IMR-90 (cell line): ENCODE data around the gene TRAPPC2L. TPM values are rescaled to one million over a fixed set of nuclear protein-coding genes. Genes with fewer than 3 reads are reported as not detected.

ENCODE experiments used
- ATAC-seq: fragments of 200-7000 bp; cut with Tn5 transposase; 2 replicates; pipeline ENCODE4 v1.9.1; 2020; ENCODE audit warnings: low read depth, mild to moderate bottlenecking, moderate library complexity
- BruUV-seq: library from RNA; stranded (reverse); fragments of 400-500 nt; replicated peaks from 2 replicates; lab custom pipeline; 2021; lab: Mats Ljungman, UMichigan
- CTCF ChIA-PET: fragments of 300-600 bp; formaldehyde crosslinking; extraction: SDS; loops from one replicate; lab custom pipeline; 2021; ENCODE audit warnings: antibody characterized with exemption; lab: Yijun Ruan, JAX
- POLR2A ChIA-PET: fragments of 300-600 bp; sonication (Branson Sonifier 250); formaldehyde crosslinking; loops from one replicate; lab custom pipeline; 2022; ENCODE audit warnings: antibody characterized with exemption; ENCODE audit not compliant: unreplicated experiment; lab: Charles Lee
- DNase-seq: peaks from one replicate; pipeline ENCODE4 v3.0.0; 2013
- H2AFZ ChIP-seq: replicated peaks from 2 replicates; pipeline ENCODE3; 2013; ENCODE audit warnings: low read length, mild to moderate bottlenecking; ENCODE audit not compliant: poor library complexity
- H2AK5ac ChIP-seq: 2 replicates; pipeline ENCODE4 v1.6.1; 2013; ENCODE audit warnings: low read depth, low read length, inconsistent platforms
- H2AK9ac ChIP-seq: replicated peaks from 2 replicates; pipeline ENCODE3; 2013; ENCODE audit warnings: mild to moderate bottlenecking, low read depth, low read length, moderate library complexity; ENCODE audit not compliant: poor library complexity
- H2BK120ac ChIP-seq: 2 replicates; pipeline ENCODE4 v1.6.1; 2013; ENCODE audit warnings: low read depth, low read length, inconsistent platforms
- H2BK15ac ChIP-seq: 3 replicates; pipeline ENCODE4 v1.6.1; 2013; ENCODE audit warnings: low read depth, low read length, inconsistent platforms
- H2BK20ac ChIP-seq: 2 replicates; pipeline ENCODE4 v1.6.1; 2013; ENCODE audit warnings: low read depth, mild to moderate bottlenecking, inconsistent platforms, low read length, moderate library complexity
- H2BK5ac ChIP-seq: 2 replicates; pipeline ENCODE4 v1.6.1; 2013; ENCODE audit warnings: mild to moderate bottlenecking, low read depth, low read length, inconsistent platforms; ENCODE audit not compliant: poor library complexity, severe bottlenecking
- H3K14ac ChIP-seq: replicated peaks from 2 replicates; pipeline ENCODE4 v1.6.1; 2013; ENCODE audit warnings: low read depth, low read length, inconsistent platforms
- H3K18ac ChIP-seq: 2 replicates; pipeline ENCODE4 v1.6.1; 2013; ENCODE audit warnings: low read depth, low read length, control low read depth
- H3K23ac ChIP-seq: 2 replicates; pipeline ENCODE4 v1.6.1; 2013; ENCODE audit warnings: low read depth, low read length, inconsistent platforms
- H3K27ac ChIP-seq: 2 replicates; pipeline ENCODE4 v1.5.1; 2013; ENCODE audit warnings: mild to moderate bottlenecking, control low read depth, low read length; ENCODE audit not compliant: insufficient read depth
- H3K27me3 ChIP-seq: 2 replicates; pipeline ENCODE4 v1.6.1; 2013; ENCODE audit warnings: low read length; ENCODE audit not compliant: control insufficient read depth, insufficient read depth
- H3K36me3 ChIP-seq: 2 replicates; pipeline ENCODE4 v1.6.1; 2013; ENCODE audit warnings: low read length, mixed read lengths; ENCODE audit not compliant: control insufficient read depth, insufficient read depth
- H3K4ac ChIP-seq: 2 replicates; pipeline ENCODE4 v1.6.1; 2013; ENCODE audit warnings: low read depth, low read length, inconsistent platforms
- H3K4me1 ChIP-seq: 2 replicates; pipeline ENCODE4 v1.6.1; 2013; ENCODE audit warnings: low read length, mixed read lengths; ENCODE audit not compliant: control insufficient read depth, insufficient read depth
- H3K4me2 ChIP-seq: 2 replicates; pipeline ENCODE4 v1.6.1; 2013; ENCODE audit warnings: low read depth, mild to moderate bottlenecking, control low read depth, low read length, moderate library complexity
- H3K4me3 ChIP-seq: 2 replicates; pipeline ENCODE4 v1.5.1; 2013; ENCODE audit warnings: low read depth, mild to moderate bottlenecking, control low read depth, low read length, moderate library complexity; ENCODE audit not compliant: insufficient read depth
- H3K56ac ChIP-seq: 2 replicates; pipeline ENCODE4 v1.6.1; 2013; ENCODE audit warnings: low read length, inconsistent platforms; ENCODE audit not compliant: insufficient read depth; ENCODE audit errors: extremely low read depth
- H3K79me1 ChIP-seq, 2 experiments: 2 replicates each; pipeline ENCODE4 v1.6.1; 2013; ENCODE audit warnings: low read length in 2 of 2, inconsistent platforms in 1 of 2, low read depth in 1 of 2
- H3K9ac ChIP-seq: 2 replicates; pipeline ENCODE4 v1.6.1; 2013; ENCODE audit warnings: low read depth, low read length, control low read depth
- H3K9me1 ChIP-seq: 2 replicates; pipeline ENCODE4 v1.6.1; 2013; ENCODE audit warnings: low read length, inconsistent platforms; ENCODE audit not compliant: insufficient read depth
- H3K9me3 ChIP-seq: 2 replicates; pipeline ENCODE4 v1.6.1; 2013; ENCODE audit warnings: low read length; ENCODE audit not compliant: control insufficient read depth, insufficient read depth
- H4K20me1 ChIP-seq: 2 replicates; pipeline ENCODE4 v1.6.1; 2013; ENCODE audit warnings: low read length, inconsistent platforms; ENCODE audit not compliant: insufficient read depth
- H4K5ac ChIP-seq: 2 replicates; pipeline ENCODE4 v1.6.1; 2013; ENCODE audit warnings: mild to moderate bottlenecking, low read depth, low read length, control low read depth
- H4K8ac ChIP-seq, 2 experiments: 2 replicates each; pipeline ENCODE4 v1.6.1; 2013; ENCODE audit warnings: low read depth in 2 of 2, low read length in 2 of 2, control low read depth in 1 of 2, inconsistent platforms in 1 of 2
- H4K91ac ChIP-seq: 2 replicates; pipeline ENCODE4 v1.6.1; 2013; ENCODE audit warnings: low read depth, low read length, inconsistent platforms; ENCODE audit not compliant: insufficient read depth
- BHLHE40 ChIP-seq: fragments of 150-350 bp; IDR thresholded peaks from 2 replicates; pipeline ENCODE4 v1.6.1; 2016; ENCODE audit warnings: mild to moderate bottlenecking, low read depth, low read length
- CEBPB ChIP-seq: IDR thresholded peaks from 2 replicates; pipeline ENCODE4 v1.6.1; 2012; ENCODE audit warnings: low read depth, low read length, improper control_type of control experiment
- CHD1 ChIP-seq: IDR thresholded peaks from 2 replicates; pipeline ENCODE4 v1.6.1; 2012; ENCODE audit warnings: low read depth, low read length, improper control_type of control experiment
- ELK1 ChIP-seq: fragments of 150-350 bp; IDR thresholded peaks from 2 replicates; pipeline ENCODE4 v1.6.1; 2016; ENCODE audit warnings: low read depth, mild to moderate bottlenecking, low read length, moderate library complexity, borderline replicate concordance
- FOS ChIP-seq: fragments of 150-350 bp; IDR thresholded peaks from 2 replicates; pipeline ENCODE4 v1.6.1; 2016; ENCODE audit warnings: low read depth, low read length
- MAFK ChIP-seq: IDR thresholded peaks from 2 replicates; pipeline ENCODE4 v1.6.1; 2012; ENCODE audit warnings: low read depth, low read length, improper control_type of control experiment
- MAZ ChIP-seq: IDR thresholded peaks from 2 replicates; pipeline ENCODE4 v1.6.1; 2012; ENCODE audit warnings: low read depth, mild to moderate bottlenecking, low read length, improper control_type of control experiment, moderate library complexity, borderline replicate concordance
- MXI1 ChIP-seq: IDR thresholded peaks from 2 replicates; pipeline ENCODE4 v1.6.1; 2012; ENCODE audit warnings: low read depth, mild to moderate bottlenecking, low read length, moderate library complexity, borderline replicate concordance
- NFE2L2 ChIP-seq: fragments of 150-350 bp; IDR thresholded peaks from 2 replicates; pipeline ENCODE4 v1.6.1; 2016; ENCODE audit warnings: low read depth, mild to moderate bottlenecking, low read length
- POLR2A ChIP-seq: IDR thresholded peaks from 2 replicates; pipeline ENCODE4 v1.6.1; 2012; ENCODE audit warnings: mild to moderate bottlenecking, low read depth, low read length
- RAD21 ChIP-seq: IDR thresholded peaks from 2 replicates; pipeline ENCODE4 v1.6.1; 2012; ENCODE audit warnings: low read length, improper control_type of control experiment
- RCOR1 ChIP-seq: IDR thresholded peaks from 2 replicates; pipeline ENCODE4 v1.6.1; 2012; ENCODE audit warnings: mild to moderate bottlenecking, low read length, improper control_type of control experiment; ENCODE audit not compliant: insufficient replicate concordance
- RFX5 ChIP-seq: IDR thresholded peaks from 2 replicates; pipeline ENCODE4 v1.8.0; 2012; ENCODE audit warnings: low read depth, mild to moderate bottlenecking, low read length, moderate library complexity
- SMC3 ChIP-seq: fragments of 150-350 bp; IDR thresholded peaks from 2 replicates; pipeline ENCODE4 v1.6.1; 2016; ENCODE audit warnings: low read depth, mild to moderate bottlenecking, antibody characterized with exemption, low read length, moderate library complexity
- USF2 ChIP-seq: fragments of 150-350 bp; IDR thresholded peaks from 2 replicates; pipeline ENCODE4 v1.6.1; 2017; ENCODE audit warnings: mild to moderate bottlenecking, antibody characterized with exemption, low read length, low read depth
- WGBS, 2 experiments: methylation state at CpG; one replicate each; pipeline versions ENCODE4 v1.1.5 to v1.1.7; 2013; ENCODE audit warnings: missing lambda C conversion rate in 2 of 2; ENCODE audit not compliant: insufficient read length in 1 of 2; ENCODE audit errors: extremely low coverage in 2 of 2; 5-methylcytosine and 5-hydroxymethylcytosine counted together
- dilution Hi-C: fragments of 300-500 bp; cut with HindIII; formaldehyde crosslinking; loops from one replicate; pipeline ENCODE4 v1.14.3; 2018; ENCODE audit warnings: low sequenced_read_pairs; ENCODE audit not compliant: unreplicated experiment
- in situ Hi-C: fragments of 300-500 bp; cut with MboI; formaldehyde crosslinking; loops from 3 replicates; pipeline ENCODE4 v1.14.3; 2019; ENCODE audit warnings: low sequenced_read_pairs, inconsistent platforms, mixed read lengths
- intact Hi-C: fragments of 100-400 bp; cut with micrococcal nuclease; formaldehyde crosslinking; loops from 2 replicates; pipeline ENCODE4 v1.10.0; 2022
- polyA plus RNA-seq, 3 experiments: library from polyadenylated mRNA; depleted of rRNA; stranded (reverse); fragments of >200 nt; gene quantifications; 2 replicates each; pipeline ENCODE4 v1.2.3, GENCODE V29; 2012; ENCODE audit warnings: low replicate concordance in 1 of 3
- total RNA-seq: library from RNA; depleted of rRNA; stranded (reverse); fragments of >200 nt; gene quantifications from 2 replicates; pipeline ENCODE4 v1.2.3, GENCODE V29; 2012
- TF ChIP-seq, protein P1 (sequence below): conservative IDR thresholded peaks from 2 replicates; pipeline ENCODE4 v1.5.1; 2012; ENCODE audit warnings: mild to moderate bottlenecking, low read depth, low read length, improper control_type of control experiment

Gene TRAPPC2L
- total and polyA plus RNA-seq, 2 of the 4 experiments (the other 2 are of a cell fraction), result 102 to 109 TPM

DNA sequence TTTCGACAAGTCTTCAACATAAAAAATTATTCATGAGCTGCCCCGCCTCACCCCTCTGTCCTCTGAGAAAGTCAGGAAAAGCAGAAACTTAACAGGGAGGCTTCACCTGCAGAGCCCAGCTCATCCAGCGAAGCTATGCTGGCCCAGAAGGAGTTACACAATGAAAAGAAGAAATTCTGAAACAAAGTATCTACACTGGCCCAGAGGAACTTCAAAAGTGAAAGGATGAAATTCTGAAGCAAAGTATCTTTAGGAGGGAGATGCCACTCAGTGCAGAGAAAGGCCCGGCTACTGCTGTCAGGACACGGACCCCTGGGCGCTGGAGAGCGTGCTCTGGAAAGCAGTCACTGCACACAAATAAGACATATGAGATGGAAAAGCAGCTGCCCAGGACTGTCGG lies 1.8 kb upstream of the TRAPPC2L start:
- peaks cover 9 to 38% of the 10 kb centered on the region in 2 experiments for H3K79me1 ChIP-seq
- no peak overlapping the region for H3K14ac ChIP-seq
- H3K4me2 ChIP-seq, result no peak overlapping the region
- DNase-seq, result no peak
- POLR2A ChIA-PET, result no interaction called here
- H2BK5ac ChIP-seq, result no peak overlapping the region
- H3K27me3 ChIP-seq, result no peaks in the 10 kb centered on the region
- dilution Hi-C loops, result no loop called here
- H2AK9ac ChIP-seq, result no peak overlapping the region
- no peaks in the 10 kb centered on the region for H3K9me3 ChIP-seq
- H3K4me1 ChIP-seq, result peaks cover 9% of the 10 kb centered on the region
- 100% methylated on average over 1 of the region's 8 CpGs for WGBS, 2 experiments
- CTCF ChIA-PET, result no interaction called here
- H3K56ac ChIP-seq, result no peak overlapping the region
- 0 out of 2 replicates have a peak, but pooled peaks cover 4% of the 10 kb centered on the region for H3K9me1 ChIP-seq
- no peak overlapping the region for H3K27ac ChIP-seq
- no peak overlapping the region for H2BK15ac ChIP-seq
- BruUV-seq, result no TSS peak
- no peak overlapping the region for H3K4me3 ChIP-seq
- H3K18ac ChIP-seq, result no peak overlapping the region
- intact Hi-C loops, result loop anchor here (5.0 kb wide), 1 partner anchor 72 kb away; no protein-coding TSS in a partner anchor
- no peak overlapping the region for H2BK20ac ChIP-seq
- ATAC-seq, result no peak
- H4K20me1 ChIP-seq, result peaks cover 24% of the 10 kb centered on the region
- in situ Hi-C loops, result no loop called here
- H3K36me3 ChIP-seq, result peaks cover 18% of the 10 kb centered on the region
- no peak overlapping the region for H3K23ac ChIP-seq
- no peak overlapping the region for H4K8ac ChIP-seq
- H3K4ac ChIP-seq, result no peak overlapping the region
- H2AFZ ChIP-seq, result no peak overlapping the region
- no peak for TF ChIP-seq SMC3
- TF ChIP-seq FOS, result no peak
- TF ChIP-seq NFE2L2, result no peak
- no peak for TF ChIP-seq MXI1
- no peak for TF ChIP-seq RAD21
- TF ChIP-seq MAZ, result no peak
- no peak for TF ChIP-seq RFX5
- TF ChIP-seq BHLHE40, result no peak
- TF ChIP-seq RCOR1, result no peak
- TF ChIP-seq CEBPB, result no peak
- no peak for TF ChIP-seq CHD1
- TF ChIP-seq MAFK, result no peak
- TF ChIP-seq POLR2A, result no peak
- no peak for TF ChIP-seq USF2
- TF ChIP-seq ELK1, result no peak
- TF ChIP-seq, protein P1, sequence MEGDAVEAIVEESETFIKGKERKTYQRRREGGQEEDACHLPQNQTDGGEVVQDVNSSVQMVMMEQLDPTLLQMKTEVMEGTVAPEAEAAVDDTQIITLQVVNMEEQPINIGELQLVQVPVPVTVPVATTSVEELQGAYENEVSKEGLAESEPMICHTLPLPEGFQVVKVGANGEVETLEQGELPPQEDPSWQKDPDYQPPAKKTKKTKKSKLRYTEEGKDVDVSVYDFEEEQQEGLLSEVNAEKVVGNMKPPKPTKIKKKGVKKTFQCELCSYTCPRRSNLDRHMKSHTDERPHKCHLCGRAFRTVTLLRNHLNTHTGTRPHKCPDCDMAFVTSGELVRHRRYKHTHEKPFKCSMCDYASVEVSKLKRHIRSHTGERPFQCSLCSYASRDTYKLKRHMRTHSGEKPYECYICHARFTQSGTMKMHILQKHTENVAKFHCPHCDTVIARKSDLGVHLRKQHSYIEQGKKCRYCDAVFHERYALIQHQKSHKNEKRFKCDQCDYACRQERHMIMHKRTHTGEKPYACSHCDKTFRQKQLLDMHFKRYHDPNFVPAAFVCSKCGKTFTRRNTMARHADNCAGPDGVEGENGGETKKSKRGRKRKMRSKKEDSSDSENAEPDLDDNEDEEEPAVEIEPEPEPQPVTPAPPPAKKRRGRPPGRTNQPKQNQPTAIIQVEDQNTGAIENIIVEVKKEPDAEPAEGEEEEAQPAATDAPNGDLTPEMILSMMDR, result no peak
- H2AK5ac ChIP-seq, result no peak overlapping the region
- H3K9ac ChIP-seq, result no peak overlapping the region
- H4K91ac ChIP-seq, result no peak overlapping the region
- H4K5ac ChIP-seq, result no peak overlapping the region
- H2BK120ac ChIP-seq, result no peak overlapping the region
